Kidney (tissue), 14 donors: ENCODE data around the gene GORASP1. TPM values are rescaled to one million over a fixed set of nuclear protein-coding genes. Genes with fewer than 3 reads are reported as not detected.
A peak's percentile ranks its signal among the peaks of the same experiment; 100 is the strongest.

Experiments used
- DNase-seq, 5 donors: peaks; one replicate each; pipeline ENCODE4 v3.0.0-alpha.2; 2013 to 2020
- FAIRE-seq: peaks from 2 replicates; lab custom pipeline; 2012; peaks lifted over from hg19 to GRCh38; lab: Jason Lieb, UNC
- H3K27ac ChIP-seq, 2 donors: one replicate each; pipeline ENCODE4 v1.7.0; 2013; ENCODE audit warnings: low read depth in 2 of 2, low read length in 2 of 2, inconsistent platforms in 1 of 2
- H3K27me3 ChIP-seq: one replicate; pipeline ENCODE4 v1.7.1; 2013; ENCODE audit warnings: low read length, inconsistent platforms; ENCODE audit not compliant: control insufficient read depth, insufficient read depth
- H3K36me3 ChIP-seq, 3 donors: one replicate each; pipeline versions ENCODE4 v1.7.0 to v1.7.1; 2013; ENCODE audit warnings: low read length in 3 of 3, control low read depth in 1 of 3, inconsistent platforms in 1 of 3; ENCODE audit not compliant: insufficient read depth in 3 of 3, control insufficient read depth in 2 of 3
- H3K4me1 ChIP-seq, 3 donors: one replicate each; pipeline versions ENCODE4 v1.7.0 to v1.7.1; 2013; ENCODE audit warnings: low read length in 3 of 3, inconsistent platforms in 1 of 3, low read depth in 1 of 3; ENCODE audit not compliant: control insufficient read depth in 2 of 3, insufficient read depth in 2 of 3
- H3K4me3 ChIP-seq, 3 donors: one replicate each; pipeline versions ENCODE4 v1.7.0 to v1.8.1; 2013; ENCODE audit warnings: low read length in 3 of 3, control low read depth in 1 of 3, inconsistent platforms in 1 of 3
- H3K9ac ChIP-seq, 3 donors: one replicate each; pipeline versions ENCODE4 v1.7.0 to v1.7.1; 2013; ENCODE audit warnings: low read length in 3 of 3, control low read depth in 1 of 3, inconsistent platforms in 1 of 3
- H3K9me3 ChIP-seq, 3 donors: one replicate each; pipeline versions ENCODE4 v1.7.0 to v1.7.1; 2013; ENCODE audit warnings: low read length in 3 of 3, control low read depth in 1 of 3, inconsistent platforms in 1 of 3; ENCODE audit not compliant: control insufficient read depth in 2 of 3, insufficient read depth in 1 of 3
- intact Hi-C: fragments of 100-400 bp; cut with DNase I; formaldehyde crosslinking; loops from one replicate; pipeline ENCODE4 v1.11.1; 2022
- polyA plus RNA-seq: library from polyadenylated mRNA; stranded (reverse); fragments of 350-450 nt; fragmentation: Illumina TruSeq; extraction: RNeasy Lipid Tissue Mini Kit (QIAGEN cat#74804); gene quantifications from one replicate; pipeline ENCODE4 v1.2.3, GENCODE V29; 2014; ENCODE audit warnings: low read depth, low replicate concordance; ENCODE audit not compliant: insufficient read depth
- total RNA-seq: library from RNA; stranded (reverse); fragmentation: NEBNext Ultra II Directional; extraction: Animal tissue kit (Norgen Biotek cat#: 25700); gene quantifications from one replicate; pipeline ENCODE4 v1.2.1, GENCODE V29; 2021
- TF ChIP-seq, protein P1 (sequence below): IDR thresholded peaks from 3 replicates; pipeline ENCODE4 v1.5.1; 2012; ENCODE audit warnings: mild to moderate bottlenecking, moderate library complexity, borderline replicate concordance; ENCODE audit not compliant: insufficient read depth; ENCODE audit errors: extremely low read depth
- donor health status: control.
- donor health status: control.
- donor health status: control.
- donor health status: control.
- donor health status: control.
- donor health status: DM: yes; HTN: yes; CAD: no.
- donor health status: Normal renal cell carcinoma (clear cell type).

Gene GORASP1
- total and polyA plus RNA-seq, 2 donors from 2014 or later, result 38.8 to 70.9 TPM

DNA sequence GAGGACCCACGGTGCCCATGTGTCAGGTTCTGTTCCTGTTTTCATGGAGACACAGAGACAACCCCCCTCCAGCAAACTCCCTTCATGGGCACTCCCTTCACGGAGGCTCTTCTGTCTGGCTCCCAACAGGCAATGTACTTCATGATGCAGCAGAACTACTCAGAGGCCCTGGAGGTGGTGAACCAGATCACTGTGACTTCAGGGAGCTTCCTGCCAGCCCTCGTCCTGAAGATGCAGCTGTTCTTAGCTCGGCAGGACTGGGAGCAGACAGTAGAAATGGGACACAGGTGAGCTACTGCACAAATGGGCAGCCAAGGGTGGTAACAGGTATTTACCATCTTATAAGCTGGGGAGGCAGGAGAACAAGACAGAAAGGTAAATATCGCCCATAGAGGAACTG is 7.0 kb upstream of the GORASP1 start:
- Histone ChIP-seq H3K36me3 (peaks cover 0 to 7% (median 4%) of the 10 kb centered on the region in 3 donors), H3K9ac (no peak overlapping the region), H3K27me3 (no peaks in the 10 kb centered on the region), H3K4me1 (no peaks in the 10 kb centered on the region), H3K4me3 (no peak overlapping the region), H3K9me3 (no peaks in the 10 kb centered on the region), H3K27ac (no peak overlapping the region)
- no peak for FAIRE-seq
- DNase-seq, result peak in 1 of 5 donors; percentile 19
- TF ChIP-seq, protein P1, sequence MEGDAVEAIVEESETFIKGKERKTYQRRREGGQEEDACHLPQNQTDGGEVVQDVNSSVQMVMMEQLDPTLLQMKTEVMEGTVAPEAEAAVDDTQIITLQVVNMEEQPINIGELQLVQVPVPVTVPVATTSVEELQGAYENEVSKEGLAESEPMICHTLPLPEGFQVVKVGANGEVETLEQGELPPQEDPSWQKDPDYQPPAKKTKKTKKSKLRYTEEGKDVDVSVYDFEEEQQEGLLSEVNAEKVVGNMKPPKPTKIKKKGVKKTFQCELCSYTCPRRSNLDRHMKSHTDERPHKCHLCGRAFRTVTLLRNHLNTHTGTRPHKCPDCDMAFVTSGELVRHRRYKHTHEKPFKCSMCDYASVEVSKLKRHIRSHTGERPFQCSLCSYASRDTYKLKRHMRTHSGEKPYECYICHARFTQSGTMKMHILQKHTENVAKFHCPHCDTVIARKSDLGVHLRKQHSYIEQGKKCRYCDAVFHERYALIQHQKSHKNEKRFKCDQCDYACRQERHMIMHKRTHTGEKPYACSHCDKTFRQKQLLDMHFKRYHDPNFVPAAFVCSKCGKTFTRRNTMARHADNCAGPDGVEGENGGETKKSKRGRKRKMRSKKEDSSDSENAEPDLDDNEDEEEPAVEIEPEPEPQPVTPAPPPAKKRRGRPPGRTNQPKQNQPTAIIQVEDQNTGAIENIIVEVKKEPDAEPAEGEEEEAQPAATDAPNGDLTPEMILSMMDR, result no peak
- intact Hi-C loops, result no loop called here

DNA sequence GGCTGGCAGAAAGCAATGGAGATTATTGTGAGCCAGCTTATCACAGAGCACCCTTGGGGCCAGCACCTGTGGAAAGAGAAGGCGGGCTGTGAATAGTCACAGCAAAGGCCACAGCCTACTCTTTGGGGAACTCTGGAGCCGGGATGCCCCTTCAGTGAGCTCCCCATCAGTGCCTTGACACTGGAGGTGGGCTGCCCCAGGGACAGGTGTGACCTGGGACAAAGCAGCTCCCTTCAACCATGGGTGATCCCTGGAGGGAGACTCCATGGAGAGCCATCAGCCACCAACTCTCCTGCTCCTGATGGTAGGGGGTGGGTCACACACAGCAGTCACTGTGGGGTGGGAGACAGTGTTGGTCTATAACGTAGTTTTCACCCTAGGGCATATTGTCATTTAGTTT is 5.9 kb upstream of the GORASP1 start:
- H3K36me3 ChIP-seq, result peaks cover 0 to 7% (median 4%) of the 10 kb centered on the region in 3 donors
- DNase-seq (peak in 1 of 5 donors; percentile 16), FAIRE-seq (no peak)
- peaks cover 0 to 1% (median 0%) of the 10 kb centered on the region in 3 donors for H3K4me1 ChIP-seq
- no peak overlapping the region for H3K9ac ChIP-seq
- intact Hi-C loops, result no loop called here
- no peak overlapping the region for H3K27ac ChIP-seq
- H3K4me3 ChIP-seq, result no peak overlapping the region
- H3K27me3 ChIP-seq, result no peaks in the 10 kb centered on the region
- TF ChIP-seq, protein P1, result no peak
- H3K9me3 ChIP-seq, result no peaks in the 10 kb centered on the region

DNA sequence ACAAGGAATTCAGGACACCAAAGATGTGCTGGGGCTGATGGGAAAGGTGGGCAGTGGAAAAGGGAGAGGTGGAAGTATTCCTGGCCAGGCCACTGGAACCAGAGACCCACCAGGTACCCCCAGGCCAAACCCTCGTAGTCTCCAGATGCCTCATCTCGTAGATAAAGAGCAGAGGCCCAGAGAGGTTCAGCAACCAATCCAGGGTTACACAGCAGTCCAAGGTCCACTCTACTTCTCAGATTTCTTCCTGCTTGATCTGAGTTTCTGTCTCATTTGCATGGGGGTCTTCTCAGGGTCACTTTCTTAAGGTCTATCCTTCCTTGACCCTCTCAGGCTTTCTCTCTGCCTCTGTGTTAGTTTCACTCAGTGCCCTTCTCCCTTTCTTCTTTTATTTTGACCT is 5.1 kb upstream of the GORASP1 start:
- intact Hi-C loops, result no loop called here

More for the DNA sequence above, 5.1 kb upstream of the GORASP1 start:
- no peaks in the 10 kb centered on the region for H3K27me3 ChIP-seq
- FAIRE-seq (no peak), DNase-seq (no peak)
- H3K4me1 ChIP-seq, result peaks cover 0 to 6% (median 0%) of the 10 kb centered on the region in 3 donors
- H3K9ac ChIP-seq, result no peak overlapping the region
- H3K36me3 ChIP-seq, result peaks cover 0 to 7% (median 2%) of the 10 kb centered on the region in 3 donors
- TF ChIP-seq, protein P1, result no peak
- H3K9me3 ChIP-seq, result no peaks in the 10 kb centered on the region
- no peak overlapping the region for H3K4me3 ChIP-seq
- H3K27ac ChIP-seq, result no peak overlapping the region
